Measurements from ENCODE around the gene BRPF1.

DNA sequence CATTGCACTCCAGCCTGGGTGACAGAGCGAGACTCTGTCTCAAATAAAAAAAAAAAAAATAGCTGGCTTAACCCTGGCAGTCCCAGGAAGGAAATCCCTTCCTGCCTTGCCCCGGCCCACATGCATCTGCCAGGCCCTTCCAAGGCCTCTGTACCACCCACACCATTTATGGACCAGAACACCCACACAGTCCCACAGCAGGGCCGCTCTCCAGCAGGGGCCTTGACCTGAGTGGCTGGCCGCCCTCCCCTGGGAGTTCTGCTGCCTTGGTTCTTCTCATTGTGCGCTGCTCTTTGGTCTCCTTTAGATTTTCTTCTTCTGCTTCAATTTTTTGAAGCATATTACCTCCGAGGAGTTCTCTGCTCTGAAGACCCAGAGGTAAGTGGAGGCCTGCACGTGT lies 44.0 kb upstream of the BRPF1 start:
- TF ChIP-seq, protein P1, sequence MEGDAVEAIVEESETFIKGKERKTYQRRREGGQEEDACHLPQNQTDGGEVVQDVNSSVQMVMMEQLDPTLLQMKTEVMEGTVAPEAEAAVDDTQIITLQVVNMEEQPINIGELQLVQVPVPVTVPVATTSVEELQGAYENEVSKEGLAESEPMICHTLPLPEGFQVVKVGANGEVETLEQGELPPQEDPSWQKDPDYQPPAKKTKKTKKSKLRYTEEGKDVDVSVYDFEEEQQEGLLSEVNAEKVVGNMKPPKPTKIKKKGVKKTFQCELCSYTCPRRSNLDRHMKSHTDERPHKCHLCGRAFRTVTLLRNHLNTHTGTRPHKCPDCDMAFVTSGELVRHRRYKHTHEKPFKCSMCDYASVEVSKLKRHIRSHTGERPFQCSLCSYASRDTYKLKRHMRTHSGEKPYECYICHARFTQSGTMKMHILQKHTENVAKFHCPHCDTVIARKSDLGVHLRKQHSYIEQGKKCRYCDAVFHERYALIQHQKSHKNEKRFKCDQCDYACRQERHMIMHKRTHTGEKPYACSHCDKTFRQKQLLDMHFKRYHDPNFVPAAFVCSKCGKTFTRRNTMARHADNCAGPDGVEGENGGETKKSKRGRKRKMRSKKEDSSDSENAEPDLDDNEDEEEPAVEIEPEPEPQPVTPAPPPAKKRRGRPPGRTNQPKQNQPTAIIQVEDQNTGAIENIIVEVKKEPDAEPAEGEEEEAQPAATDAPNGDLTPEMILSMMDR (IDR thresholded peaks at IDR 0.05; ENCODE audit: poor library complexity), result no peak
- TF ChIP-seq EZH2phosphoT487 (IDR thresholded peaks at IDR 0.05; ENCODE audit: low read depth, severe bottlenecking, unreplicated experiment), result no peak

All from hepatocyte (in vitro differentiated cells).